ENCODE results near the gene GOLGA6L6.
"Not testable (repeated sequence)": the region's sequence is repeated elsewhere in the genome, so short reads cannot be mapped to it uniquely, and the experiment has no call there.

GOLGA6L6 gene, protein sequence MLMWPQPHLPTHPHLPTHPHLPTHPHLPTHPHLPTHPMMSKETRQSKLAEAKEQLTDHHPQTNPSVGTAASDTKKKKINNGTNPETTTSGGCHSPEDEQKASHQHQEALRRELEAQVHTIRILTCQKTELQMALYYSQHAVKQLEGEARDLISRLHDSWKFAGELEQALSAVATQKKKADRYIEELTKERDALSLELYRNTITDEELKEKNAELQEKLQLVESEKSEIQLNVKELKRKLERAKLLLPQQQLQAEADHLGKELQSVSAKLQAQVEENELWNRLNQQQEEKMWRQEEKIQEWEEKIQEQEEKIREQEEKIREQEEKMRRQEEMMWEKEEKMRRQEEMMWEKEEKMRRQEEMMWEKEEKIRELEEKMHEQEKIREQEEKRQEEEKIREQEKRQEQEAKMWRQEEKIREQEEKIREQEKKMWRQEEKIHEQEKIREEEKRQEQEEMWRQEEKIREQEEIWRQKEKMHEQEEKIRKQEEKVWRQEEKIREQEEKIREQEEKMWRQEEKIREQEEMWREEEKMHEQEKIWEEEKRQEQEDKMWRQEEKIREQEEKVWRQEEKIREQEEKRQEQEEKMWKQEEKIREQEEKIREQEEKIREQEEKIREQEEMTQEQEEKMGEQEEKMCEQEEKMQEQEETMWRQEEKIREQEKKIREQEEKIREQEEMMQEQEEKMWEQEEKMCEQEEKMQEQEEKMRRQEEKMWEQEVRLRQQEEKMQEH

DNA sequence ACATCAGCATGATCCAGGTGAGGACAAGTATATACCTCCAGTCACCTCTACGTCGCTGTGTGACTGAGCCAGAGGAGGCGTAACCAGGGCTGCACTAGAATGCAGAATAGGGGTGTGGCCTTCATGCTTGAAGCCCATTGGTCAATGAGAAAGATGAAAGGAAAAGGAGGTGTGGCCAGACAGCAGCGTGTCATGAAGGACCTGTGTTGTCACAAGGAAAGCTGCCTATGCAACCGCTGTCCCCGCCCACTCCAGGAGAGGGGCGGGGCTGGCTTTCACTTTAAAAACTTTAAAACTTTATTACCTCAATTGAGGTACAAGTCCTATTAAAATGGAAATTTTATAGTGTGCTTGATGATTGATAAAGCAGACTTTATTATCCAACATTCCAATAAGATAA lies at the start of gene GOLGA6L6:
Gene GOLGA6L6, minus strand, starts transcription at position 101 of the 400 bp plus-strand sequence. Its CDS starts 91 bp downstream, at position 10.
- not testable (repeated sequence) for DNase-seq

DNA sequence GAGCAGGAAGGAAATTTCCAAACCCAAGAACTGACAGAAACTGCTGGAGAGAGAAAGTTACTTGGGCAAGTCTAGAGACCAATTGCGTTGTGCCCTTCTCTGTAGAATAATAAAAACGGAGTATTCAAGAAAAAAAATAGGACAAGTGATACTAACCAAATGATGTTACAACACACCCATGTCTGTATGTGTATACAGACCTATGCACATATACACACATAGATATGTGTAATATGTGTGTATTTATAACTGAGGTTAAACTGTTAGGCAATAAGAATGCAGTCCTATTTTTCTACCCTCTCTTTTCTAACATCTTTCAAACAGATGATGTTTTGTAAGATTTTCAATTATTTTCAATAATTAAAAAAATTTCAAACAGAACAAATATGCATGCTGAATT lies 48.5 kb upstream of the GOLGA6L6 start:
- not testable (repeated sequence) for DNase-seq

DNA sequence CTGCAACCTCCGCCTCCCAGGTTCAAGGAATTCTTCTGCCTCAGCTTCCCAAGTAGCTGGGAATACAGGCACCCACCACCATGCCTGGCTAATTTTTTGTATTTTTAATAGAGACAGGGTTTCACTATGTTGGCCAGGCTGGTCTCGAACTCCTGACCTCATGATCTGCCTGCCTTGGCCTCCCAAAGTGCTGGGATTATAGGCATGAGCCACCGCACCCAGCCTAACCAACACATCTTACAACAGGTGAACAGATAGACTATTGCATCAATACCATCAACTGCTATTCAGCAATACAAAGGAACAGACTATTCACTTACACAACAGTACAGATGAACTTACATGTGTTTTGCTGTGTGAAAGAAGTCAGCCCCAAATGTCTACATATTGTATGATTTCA lies 45.2 kb upstream of the GOLGA6L6 start:
- DNase-seq, result not testable (repeated sequence)

DNA sequence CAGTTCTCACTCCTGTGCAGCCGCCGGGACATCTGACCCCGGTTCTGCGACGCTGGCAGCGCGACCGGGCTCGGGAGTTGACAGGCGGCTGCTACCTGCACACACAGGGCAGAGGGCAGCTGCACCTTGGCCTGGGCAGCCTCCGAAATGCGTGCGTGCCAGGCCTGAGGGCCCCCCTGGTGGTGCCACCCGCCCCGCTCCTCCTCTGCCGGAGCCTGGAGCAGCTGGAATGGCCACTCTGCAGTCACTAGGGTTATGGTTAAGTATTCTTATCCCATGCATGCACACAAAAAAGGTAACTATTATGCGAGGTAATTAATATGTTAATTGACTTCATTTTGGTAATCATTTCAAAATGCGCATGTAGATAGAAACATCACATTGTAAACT lies 41.1 kb upstream of the GOLGA6L6 start:
- DNase-seq, result not testable (repeated sequence)

DNA sequence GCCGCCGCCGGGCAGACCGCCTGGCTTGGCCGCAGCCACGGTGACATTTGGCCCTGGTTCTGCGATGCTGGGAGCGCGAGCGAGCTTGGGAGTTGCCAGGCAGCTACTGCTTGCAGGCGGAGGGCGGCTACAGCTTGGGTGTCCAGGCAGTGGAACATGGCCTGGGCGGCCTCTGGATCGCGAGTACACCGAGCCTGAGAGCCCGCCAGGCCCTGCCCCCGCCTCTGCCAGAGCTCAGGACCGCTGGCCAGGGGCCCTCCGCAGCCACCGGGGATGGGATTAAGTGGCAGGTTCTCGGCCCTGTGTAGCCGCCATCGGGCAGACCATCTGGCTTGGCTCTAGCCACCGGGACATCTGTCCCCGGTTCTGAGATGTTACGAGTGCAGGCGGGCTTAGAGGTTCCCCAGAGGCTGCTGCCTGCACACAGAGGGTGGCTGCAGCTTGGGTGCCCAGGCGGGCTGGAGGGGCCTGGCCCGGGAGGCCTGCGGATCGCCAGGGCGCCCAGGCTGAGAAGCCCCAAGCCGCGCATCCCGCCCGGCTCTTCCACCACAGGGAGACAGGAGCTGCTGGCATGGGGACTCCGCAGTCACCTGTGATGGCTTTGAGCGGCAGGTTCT lies 40.6 kb upstream of the GOLGA6L6 start:
- DNase-seq, result not testable (repeated sequence)

DNA sequence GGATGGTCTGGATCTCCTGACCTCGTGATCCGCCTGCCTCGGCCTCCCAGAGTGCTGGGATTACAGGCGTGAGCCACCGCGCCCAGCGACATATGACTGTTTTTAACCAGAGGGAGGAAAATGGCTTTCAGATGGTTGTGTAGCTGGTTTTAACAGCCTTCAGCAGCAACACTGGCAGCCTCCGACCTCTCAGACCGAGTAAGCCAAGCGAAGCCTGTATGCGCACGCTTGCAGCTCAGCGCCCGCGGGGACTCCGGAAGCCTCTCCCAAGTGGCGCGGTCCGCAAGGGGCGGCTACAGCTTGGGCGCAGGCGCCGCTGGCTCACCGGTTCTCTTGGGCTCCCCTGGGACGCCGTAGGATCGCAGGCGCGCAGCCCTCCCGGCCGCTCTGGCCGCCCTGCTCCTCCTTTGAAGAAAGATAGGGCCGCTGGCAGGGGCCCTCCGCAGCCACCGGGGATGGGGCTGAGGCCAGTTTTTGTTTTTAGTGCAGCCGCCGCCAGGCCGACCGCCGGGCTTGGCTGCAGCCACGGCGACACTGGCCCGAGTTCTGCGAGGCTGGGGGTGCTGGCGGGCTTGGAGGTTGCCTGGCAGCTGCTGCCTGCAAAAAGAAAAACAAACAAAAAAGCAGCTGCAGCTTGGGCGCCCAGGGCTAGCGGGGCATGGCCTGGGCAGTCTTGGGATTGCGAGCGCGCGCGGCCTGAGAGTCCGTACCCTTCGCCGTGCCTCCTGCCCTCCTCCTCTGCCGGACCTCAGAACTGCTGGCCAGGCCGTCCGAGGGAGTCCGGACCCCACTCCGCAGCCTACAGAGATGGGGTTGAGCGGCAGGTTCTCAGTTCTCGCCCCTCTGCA lies 39.9 kb upstream of the GOLGA6L6 start:
- not testable (repeated sequence) for DNase-seq

DNA sequence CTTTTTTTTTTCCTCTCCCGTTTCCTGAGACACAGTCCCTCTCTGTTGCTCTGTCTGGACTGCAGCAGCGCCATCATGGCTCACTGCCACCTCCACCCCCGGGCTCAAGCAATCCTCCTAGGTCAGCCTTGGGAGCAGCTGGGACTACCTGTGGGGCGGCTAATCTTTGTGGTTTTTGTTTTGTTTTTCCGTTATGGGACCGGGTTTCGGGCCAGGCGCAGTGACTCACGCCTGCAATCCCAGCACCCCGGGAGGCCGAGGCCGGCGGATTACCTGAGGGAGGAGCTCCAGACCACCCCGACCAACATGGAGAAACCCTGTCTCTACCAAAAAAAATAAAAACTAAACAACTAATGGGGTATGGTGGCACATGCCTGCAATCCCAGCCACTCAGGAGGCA lies 38.1 kb upstream of the GOLGA6L6 start:
- not testable (repeated sequence) for DNase-seq

DNA sequence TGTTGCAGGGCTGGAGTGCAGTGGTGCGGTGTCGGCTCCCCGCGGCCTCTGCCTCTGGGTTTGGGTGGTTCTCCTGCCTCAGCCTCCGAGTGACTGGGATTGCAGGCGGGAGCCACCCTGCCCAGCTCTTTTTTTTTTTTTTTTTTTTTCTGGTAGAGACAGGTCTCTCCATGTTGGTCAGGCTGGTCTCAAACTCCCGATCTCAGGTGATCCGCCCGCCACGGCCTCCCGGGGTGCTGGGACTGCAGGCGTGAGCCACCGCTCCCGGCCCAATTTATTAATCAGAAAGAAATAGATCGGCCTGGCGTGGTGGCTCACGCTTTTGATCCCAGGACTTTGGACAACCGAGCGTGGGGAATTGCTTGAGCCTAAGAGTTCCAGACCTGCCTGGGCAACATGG lies 9.7 kb upstream of the GOLGA6L6 start:
- DNase-seq, result not testable (repeated sequence)

DNA sequence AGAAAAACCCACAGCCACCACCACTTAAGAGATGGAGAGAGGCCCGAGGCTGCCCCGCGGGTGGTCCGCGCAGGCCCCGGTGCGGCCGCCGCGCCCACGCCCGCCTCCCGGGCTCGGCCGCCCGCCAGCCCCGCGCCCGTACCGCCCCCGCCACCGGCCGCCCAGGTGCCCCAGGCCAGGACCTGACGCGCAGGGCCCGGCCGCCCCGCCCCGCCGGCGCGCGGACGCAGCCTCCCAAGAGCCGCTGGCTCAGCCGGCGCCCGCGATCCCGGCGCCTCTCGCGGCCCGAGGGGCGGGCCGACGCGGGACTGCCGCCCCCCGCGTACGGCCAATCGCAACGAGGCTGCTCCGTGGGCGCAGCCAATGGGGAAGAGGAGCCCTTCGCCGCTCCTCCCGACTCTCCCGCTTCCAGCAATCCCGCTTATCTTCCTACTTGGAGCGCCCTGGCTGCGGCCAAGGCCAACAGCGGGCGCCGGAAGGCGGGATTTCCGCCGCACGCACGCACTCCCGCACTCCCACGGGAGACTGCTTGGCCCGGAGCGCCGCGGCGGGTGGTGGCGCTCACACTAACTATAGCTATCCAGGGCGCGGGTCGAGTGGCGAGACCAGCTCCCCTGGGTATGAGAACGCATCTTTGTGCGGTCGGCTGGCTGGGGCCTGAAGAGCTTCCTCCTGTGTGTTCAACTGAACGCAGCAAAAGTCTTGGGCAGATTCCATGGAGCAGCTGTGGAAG lies 35.5 kb downstream of the GOLGA6L6 start:
- DNase-seq, result not testable (repeated sequence)

DNA sequence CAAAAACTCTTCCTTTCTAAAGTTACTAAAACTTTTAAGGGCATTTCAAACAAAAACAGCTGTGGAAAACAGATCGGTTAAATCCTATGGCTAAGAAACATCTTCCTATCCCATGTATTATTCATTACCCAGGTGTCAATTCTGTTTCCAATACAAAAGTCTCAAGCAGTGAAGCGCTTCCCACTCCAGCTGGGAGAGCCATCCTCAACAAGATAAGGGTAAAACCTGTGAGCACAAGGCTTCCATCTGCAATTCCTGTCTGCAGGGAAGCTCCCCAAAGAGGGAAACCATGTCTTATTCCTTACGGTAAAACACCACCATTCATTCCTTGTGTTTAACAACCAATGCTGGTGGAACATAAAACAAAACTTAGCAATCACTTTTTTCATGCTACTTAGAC lies 38.8 kb downstream of the GOLGA6L6 start:
- not testable (repeated sequence) for DNase-seq

DNA sequence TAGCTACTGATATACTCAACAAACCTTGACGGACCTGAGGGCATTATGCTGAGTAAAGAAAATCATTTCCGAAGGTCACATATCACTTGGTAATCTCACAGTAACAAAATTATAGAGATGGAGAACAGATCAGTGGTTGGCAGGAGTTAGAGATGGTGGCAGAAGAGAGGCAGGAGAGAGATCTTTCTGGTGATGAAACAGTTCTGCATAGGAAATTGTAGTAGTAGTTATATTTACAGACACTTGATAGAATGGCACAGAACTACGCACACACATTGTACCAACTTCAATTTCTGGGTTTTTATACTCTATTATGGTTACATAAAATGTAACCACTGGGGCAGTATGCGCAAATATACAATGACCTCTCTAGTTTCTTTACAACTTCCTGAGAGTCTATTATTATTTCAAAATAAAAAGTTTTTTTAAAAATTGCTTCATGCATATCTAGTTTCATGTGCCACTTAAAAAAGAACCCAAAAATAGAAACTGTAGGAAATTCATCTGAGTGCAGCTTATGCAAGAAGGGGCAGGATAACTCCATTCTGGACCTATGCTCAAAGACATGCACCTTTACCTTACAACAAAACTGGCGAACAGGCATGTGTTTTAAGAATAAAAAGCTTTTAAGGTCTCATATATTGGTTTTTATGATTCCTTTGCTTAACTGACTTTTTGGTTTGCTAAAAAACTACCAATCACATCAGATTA lies 39.9 kb downstream of the GOLGA6L6 start:
- DNase-seq, result not testable (repeated sequence)

DNA sequence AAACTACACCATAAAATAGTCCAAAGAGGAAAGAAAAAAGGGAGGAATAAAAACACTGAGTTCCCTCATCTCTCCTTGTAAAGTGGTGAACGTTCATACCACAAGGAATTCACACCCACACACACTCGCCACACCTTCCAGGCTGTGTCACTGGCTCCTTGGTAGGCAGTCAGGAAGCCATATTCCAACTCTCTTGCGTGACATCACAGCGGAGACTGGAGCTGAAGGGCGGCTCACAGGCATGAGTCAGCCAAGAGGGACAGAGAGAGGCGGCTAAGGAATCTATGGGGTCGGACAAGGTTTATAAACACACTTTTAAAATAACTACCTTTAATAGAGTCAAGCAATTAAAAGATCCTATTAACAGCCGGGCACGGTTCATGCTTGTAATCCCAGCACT lies 43.8 kb downstream of the GOLGA6L6 start:
- DNase-seq, result not testable (repeated sequence)

DNA sequence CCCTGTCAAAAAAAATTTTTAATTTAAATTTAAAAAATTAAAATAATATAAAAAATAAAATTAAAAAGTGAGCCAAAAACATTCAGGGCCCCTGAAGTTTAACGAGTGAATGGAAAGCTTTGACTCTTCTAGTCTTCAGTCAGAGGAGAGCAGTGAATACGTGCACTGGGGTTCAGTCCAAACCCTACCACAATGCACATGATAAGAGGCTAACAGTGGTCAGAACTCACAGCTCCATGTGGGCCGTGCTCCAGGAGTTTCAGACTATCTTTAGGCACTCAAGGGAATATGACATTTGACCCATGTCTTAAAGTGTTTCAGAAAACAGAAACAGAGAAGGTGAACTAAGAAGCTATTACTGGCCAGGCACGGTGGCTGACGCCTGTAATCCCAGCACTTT lies 48.6 kb downstream of the GOLGA6L6 start:
- DNase-seq, result not testable (repeated sequence)

DNA sequence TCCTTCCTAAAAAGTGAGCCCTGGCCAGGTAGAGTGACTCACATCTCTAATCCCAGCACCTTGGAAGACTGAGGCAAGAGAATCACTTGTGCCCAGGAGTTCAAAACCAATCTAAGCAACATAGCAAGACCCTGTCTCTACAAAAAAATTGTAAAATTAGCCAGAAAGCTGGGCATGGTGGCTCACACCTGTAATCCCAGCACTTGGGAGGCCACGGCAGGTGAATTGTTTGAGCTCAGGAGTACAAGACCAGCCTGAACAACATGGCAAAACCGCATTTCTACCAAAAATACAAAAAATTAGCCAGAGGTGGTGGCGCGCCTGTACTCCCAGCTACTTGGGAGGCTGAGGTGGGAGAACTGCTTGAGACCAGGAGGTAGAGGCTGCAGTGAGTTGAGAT lies 49.0 kb downstream of the GOLGA6L6 start:
- not testable (repeated sequence) for DNase-seq

DNA sequence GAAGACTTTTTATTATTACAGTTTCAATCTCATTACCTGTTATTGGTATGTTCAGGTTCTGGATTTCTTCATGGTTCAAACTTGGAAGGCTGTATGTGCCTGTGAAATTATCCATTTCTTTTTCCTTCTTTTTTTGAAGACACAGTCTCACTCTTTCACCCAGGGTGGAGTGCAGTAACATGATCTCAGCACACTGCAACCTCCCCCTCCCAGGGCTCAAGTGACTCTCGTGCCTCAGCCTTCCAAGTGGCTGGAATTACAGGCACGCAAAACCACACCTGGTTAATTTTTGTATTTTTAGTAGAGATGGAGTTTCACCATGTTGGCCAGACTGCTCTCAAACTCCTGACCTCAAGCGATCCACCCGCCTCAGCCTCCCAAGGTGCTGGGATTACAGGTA lies 52.3 kb downstream of the GOLGA6L6 start:
- not testable (repeated sequence) for DNase-seq
